Endometrium (tissue), 2 donors: ENCODE data around the gene TEDDM1.
"Not testable (repeated sequence)": the region's sequence is repeated elsewhere in the genome, so short reads cannot be mapped to it uniquely, and the experiment has no call there.

Source experiments
- FAIRE-seq: peaks from 2 replicates; lab custom pipeline; 2012; peaks lifted over from hg19 to GRCh38; lab: Jason Lieb, UNC
- donor health status: control.
- donor health status: control.

TEDDM1 gene

GRCh38 chr1:182400567-182400966 is at the start of gene TEDDM1:
Gene TEDDM1, minus strand, starts transcription at chr1:182400667. Its CDS starts 182 bp downstream, at chr1:182400485.
- no peak for FAIRE-seq

- FAIRE-seq, result no peak
Observed at GRCh38 chr1:182450087-182450486, 49.6 kb upstream of the TEDDM1 start, which contains the start of gene RGSL1. Gene RGSL1, plus strand, starts transcription at chr1:182450146. Its CDS starts 20 bp downstream, at chr1:182450166.

GRCh38 chr1:182447660-182448059 is 47.2 kb upstream of the TEDDM1 start:
- FAIRE-seq, result no peak

- FAIRE-seq, result not testable (repeated sequence)
Observed at GRCh38 chr1:182447124-182447523, 46.7 kb upstream of the TEDDM1 start.

GRCh38 chr1:182446033-182446669 is 45.7 kb upstream of the TEDDM1 start:
- peak; percentile 15 for FAIRE-seq

GRCh38 chr1:182444497-182444896 is 44.0 kb upstream of the TEDDM1 start:
- FAIRE-seq, result no peak

GRCh38 chr1:182442333-182442732 is 41.9 kb upstream of the TEDDM1 start:
- no peak for FAIRE-seq

GRCh38 chr1:182441719-182442118 is 41.3 kb upstream of the TEDDM1 start:
- FAIRE-seq, result no peak

GRCh38 chr1:182438326-182438725 is 37.9 kb upstream of the TEDDM1 start:
- no peak for FAIRE-seq

- no peak for FAIRE-seq
Observed at GRCh38 chr1:182433580-182433979, 33.1 kb upstream of the TEDDM1 start.

- FAIRE-seq, result no peak
Observed at GRCh38 chr1:182431278-182431677, 30.8 kb upstream of the TEDDM1 start.

- FAIRE-seq, result no peak
Observed at GRCh38 chr1:182430263-182431068, 30.0 kb upstream of the TEDDM1 start.

- FAIRE-seq, result no peak
Observed at GRCh38 chr1:182428043-182428442, 27.6 kb upstream of the TEDDM1 start.

GRCh38 chr1:182426442-182427430 is 26.3 kb upstream of the TEDDM1 start:
- no peak for FAIRE-seq

- FAIRE-seq, result no peak
Observed at GRCh38 chr1:182415789-182416188, 15.3 kb upstream of the TEDDM1 start.

- no peak for FAIRE-seq
Observed at GRCh38 chr1:182413969-182414368, 13.5 kb upstream of the TEDDM1 start.

GRCh38 chr1:182413486-182413885 is 13.0 kb upstream of the TEDDM1 start:
- FAIRE-seq, result no peak

GRCh38 chr1:182410620-182411273 is 10.3 kb upstream of the TEDDM1 start:
- no peak for FAIRE-seq

GRCh38 chr1:182410138-182410537 is 9.7 kb upstream of the TEDDM1 start:
- FAIRE-seq, result no peak

- FAIRE-seq, result no peak
Observed at GRCh38 chr1:182408435-182409075, 8.1 kb upstream of the TEDDM1 start.

- no peak for FAIRE-seq
Observed at GRCh38 chr1:182407724-182408123, 7.3 kb upstream of the TEDDM1 start.
